Fibroblast of skin of right quadriceps (primary cell): ENCODE data around the gene LAMA3.

Experiments
- DNase-seq: peaks from one replicate; pipeline ENCODE4 v3.0.0-alpha.2; 2013

Gene LAMA3, protein sequence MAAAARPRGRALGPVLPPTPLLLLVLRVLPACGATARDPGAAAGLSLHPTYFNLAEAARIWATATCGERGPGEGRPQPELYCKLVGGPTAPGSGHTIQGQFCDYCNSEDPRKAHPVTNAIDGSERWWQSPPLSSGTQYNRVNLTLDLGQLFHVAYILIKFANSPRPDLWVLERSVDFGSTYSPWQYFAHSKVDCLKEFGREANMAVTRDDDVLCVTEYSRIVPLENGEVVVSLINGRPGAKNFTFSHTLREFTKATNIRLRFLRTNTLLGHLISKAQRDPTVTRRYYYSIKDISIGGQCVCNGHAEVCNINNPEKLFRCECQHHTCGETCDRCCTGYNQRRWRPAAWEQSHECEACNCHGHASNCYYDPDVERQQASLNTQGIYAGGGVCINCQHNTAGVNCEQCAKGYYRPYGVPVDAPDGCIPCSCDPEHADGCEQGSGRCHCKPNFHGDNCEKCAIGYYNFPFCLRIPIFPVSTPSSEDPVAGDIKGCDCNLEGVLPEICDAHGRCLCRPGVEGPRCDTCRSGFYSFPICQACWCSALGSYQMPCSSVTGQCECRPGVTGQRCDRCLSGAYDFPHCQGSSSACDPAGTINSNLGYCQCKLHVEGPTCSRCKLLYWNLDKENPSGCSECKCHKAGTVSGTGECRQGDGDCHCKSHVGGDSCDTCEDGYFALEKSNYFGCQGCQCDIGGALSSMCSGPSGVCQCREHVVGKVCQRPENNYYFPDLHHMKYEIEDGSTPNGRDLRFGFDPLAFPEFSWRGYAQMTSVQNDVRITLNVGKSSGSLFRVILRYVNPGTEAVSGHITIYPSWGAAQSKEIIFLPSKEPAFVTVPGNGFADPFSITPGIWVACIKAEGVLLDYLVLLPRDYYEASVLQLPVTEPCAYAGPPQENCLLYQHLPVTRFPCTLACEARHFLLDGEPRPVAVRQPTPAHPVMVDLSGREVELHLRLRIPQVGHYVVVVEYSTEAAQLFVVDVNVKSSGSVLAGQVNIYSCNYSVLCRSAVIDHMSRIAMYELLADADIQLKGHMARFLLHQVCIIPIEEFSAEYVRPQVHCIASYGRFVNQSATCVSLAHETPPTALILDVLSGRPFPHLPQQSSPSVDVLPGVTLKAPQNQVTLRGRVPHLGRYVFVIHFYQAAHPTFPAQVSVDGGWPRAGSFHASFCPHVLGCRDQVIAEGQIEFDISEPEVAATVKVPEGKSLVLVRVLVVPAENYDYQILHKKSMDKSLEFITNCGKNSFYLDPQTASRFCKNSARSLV (N-terminal part only)

DNA sequence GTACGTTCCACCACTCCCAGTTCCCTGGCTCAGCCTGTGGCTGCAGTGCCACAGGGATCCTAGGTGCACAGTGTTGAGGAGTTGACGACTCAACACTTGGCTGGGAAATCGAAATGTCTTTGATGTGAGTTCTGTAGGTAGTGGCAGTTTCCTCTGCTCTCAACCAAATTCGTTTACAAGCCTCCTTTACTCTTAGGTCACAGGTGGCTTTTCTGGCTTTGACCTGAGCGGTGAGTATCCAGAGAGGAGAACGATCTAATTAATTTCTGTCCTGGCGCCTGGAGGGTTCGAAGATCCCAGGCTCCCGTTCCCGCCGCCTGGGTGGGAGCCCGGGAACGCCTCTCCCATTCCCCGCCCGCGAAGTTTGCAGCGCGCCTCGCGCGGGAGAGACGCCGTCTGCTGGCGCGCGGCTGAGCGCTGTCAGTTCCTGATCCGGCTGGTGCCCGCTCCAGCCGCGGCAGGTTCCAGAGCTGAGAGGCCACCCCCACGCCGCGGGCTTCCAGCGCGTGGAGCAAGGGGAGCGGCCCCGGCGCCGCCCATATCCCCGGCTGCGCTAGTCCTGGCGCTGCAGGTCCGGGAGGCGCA is at the start of gene LAMA3:
LAMA3 (plus strand) TSS at position 423 of the 585 bp plus-strand sequence. CDS start 231 bp downstream, outside the sequence.
- no peak for DNase-seq

DNA sequence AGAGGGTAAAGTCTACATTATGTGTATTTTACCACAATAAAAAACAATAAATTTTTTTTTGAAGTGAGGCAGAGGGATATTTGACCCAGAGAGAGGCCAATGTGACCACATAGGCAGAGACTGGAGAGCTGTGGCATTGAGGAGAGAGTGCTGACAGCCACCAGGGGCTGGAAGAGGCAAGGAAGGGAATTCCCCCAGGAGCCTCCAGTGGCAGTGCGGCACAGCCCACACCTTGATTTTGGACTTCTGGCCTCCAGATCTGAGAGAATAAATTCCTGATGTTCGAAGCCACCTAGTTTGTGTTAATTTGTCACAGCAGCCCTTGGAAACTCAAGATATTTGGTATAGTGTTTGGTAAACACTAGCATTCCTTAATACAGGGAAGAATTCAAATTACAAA is 49.2 kb upstream of the LAMA3 start:
- DNase-seq, result no peak

DNA sequence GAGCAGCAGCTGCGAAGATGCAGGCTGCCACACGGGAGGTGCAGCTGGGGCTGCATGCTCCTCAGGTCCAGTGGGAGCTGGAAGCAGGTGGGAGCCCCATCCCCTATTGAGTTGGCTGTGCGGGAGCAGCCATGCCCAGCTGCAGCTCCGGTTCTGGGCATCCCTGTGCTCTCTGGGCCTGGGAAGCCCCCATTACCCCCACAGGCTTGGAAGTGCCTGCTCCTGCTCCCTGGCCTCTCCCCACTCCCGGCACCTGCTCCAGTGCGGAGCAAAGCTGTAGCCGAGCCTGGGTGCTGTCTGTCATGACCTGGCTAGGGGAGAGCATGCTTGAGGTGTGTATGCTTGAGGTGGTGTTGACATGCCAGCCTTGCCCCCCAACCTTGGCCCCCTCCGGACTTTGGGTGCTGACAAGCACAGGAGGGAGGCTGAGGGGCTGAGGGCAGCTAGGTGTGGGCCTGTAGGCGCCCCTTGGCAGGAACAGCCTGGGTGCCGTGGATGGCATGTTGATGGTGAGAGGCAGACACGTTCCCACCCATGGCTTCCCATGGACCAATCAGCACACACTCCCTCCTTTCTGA is 48.0 kb upstream of the LAMA3 start:
- DNase-seq, result no peak

DNA sequence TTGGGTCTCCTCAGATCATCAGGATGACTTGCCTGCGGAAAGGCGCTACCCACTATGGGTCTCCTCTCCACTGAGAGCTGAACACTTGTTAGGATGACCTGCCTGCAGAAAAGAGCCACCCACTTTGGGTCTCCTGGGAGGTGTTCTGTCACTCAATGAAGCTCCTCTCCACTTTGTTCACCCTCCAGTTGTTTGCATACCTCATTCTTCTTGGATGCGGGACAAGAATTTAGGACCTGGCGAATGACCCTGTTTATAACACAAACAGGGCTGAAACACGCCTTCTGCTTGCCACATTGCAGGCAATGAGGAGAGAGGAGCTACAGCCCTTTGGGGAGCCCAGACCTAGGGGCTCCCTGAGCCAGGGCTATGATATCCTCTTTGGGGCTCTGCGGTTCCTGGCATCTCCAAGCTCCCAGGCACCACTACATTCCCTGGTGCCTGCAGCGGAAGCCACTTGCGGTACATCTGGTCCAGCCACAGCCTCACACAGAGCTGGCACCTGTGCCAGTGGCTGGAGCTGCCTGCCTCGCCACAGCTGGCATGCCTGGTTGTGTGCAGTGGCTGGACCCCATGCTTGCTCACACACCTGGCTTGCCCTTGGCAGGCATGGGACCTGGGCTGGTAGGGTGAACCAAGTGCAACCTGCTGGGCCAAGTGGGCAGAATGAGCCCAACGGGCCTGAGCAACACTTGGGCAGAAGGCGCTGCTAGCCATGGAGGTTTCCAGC is 47.2 kb upstream of the LAMA3 start:
- DNase-seq, result no peak

DNA sequence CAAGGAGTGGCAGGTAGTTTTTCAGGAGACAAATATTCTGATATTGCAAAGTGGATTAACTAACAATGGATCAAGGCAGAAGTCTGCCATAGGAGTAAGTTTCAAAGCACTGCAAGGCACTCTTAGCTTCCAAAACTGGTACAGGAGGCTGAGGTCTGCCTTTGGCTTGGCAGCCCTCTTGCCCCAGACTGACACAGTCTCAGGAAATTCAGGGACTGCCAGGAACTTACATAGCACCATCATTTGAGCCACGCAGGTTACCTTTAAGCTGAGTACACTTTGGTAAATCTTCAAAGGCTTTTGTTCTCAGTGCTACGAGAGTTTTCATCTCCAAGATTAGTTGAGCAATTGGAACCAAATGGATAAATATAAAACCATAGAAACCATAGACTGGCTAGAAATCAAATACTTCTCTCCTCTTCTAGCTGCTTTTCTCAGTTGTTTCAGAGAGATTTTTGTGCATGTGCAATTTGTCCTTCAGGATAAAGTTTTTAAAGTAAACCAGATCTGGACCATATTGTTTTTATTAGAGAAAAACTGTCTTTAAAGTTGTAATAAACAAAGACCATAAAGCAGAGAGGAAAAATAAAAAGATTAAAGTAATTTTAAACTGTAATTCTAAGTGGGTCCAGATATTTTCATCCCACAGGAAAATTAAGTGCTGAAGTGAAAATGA is 45.3 kb upstream of the LAMA3 start:
- no peak for DNase-seq

DNA sequence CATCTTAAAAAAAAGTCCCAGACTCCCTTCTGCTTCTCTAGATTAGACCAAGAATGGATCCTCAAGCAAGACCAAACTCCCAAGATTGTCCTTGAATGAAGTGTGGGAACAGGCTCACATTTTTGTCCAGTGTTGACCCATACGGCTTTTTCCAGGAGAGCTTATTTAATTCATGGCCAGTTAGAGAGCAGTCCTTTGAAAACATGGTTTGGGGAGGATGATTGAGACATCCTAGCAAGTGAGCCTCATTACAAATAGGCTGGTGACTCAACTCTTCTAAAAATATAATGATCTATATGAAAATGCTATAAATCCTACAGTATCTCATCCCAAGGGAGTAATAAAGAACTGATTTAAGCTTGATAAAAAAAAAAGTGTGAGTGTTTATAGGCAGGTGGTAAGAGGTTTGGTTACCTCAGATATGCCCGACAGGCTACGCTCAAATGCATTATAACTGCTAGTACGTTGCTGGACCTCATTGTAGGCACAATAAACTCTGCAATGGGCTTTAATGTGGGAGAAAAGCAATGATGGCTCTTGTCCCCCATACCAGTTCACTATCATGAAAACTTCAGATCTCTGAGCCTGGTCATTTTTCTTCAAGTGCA is 43.6 kb upstream of the LAMA3 start:
- DNase-seq, result peak; percentile 31

DNA sequence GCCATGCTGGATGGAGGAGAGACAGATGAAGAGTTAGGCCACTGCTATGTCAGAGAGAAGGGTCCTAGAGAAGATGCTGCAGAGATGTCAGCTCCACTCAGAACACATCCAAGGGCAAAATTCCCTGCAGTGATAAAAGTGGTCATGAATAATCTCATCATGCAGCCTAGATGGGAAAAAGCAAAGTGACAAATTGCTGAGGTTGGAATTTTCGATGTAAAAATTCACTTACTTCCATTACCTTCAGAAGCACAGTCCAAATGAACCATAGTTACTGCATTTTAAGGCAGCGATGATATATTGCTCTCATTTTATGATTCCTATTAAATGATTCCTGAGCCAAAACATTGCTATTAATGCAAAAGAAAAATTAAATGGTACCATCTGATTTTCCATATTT is 43.0 kb upstream of the LAMA3 start:
- DNase-seq, result no peak

DNA sequence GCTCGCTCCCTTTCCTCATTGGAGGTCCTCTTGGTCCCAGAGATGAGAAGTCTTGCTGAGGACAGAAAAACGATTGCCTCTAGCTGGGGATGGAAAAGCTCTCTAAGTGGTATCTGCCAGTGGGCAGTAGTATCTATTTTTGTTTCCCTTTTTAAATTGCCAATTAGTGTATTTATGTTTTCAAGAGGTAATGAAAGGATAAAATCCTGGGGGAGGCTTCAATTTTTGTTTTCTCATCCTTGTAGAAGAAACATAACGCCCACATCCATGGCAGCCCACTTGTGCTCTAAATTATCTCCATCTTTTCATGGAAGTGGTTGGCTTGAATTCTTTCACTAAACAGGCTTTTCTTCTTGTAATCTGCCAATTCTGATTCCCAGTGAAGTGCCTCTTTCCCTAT is 40.8 kb upstream of the LAMA3 start:
- no peak for DNase-seq

DNA sequence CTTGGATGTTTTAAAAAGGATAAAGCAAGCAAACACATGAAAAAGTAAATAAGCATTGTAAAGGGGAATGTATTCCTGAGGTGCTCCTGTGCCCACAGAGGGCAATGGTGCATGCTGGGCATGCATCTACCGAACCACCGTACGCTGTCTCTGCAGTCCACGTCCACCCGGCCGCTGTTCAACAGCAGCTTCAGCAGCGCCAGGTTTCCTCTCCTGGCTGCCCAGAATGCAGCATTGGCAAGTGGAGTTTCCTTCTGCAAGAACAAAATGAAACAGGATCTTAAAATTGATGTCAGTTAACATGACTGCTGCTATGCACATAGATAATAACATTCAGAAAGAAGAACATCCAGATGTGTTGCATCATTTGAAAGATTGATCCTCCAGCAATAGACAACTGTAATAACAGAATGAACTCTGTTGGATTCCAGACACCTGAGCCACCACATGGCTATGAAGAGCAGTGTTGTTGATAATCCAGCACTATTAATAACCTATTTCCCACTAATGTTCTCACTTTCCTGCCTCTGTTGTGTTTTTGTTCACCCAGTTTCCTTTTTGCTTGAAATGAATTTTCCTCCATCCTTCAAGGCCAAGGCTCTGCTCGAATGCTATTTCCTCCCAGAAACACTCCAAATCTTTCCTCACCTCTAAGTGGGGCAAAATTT is 40.2 kb upstream of the LAMA3 start:
- no peak for DNase-seq

DNA sequence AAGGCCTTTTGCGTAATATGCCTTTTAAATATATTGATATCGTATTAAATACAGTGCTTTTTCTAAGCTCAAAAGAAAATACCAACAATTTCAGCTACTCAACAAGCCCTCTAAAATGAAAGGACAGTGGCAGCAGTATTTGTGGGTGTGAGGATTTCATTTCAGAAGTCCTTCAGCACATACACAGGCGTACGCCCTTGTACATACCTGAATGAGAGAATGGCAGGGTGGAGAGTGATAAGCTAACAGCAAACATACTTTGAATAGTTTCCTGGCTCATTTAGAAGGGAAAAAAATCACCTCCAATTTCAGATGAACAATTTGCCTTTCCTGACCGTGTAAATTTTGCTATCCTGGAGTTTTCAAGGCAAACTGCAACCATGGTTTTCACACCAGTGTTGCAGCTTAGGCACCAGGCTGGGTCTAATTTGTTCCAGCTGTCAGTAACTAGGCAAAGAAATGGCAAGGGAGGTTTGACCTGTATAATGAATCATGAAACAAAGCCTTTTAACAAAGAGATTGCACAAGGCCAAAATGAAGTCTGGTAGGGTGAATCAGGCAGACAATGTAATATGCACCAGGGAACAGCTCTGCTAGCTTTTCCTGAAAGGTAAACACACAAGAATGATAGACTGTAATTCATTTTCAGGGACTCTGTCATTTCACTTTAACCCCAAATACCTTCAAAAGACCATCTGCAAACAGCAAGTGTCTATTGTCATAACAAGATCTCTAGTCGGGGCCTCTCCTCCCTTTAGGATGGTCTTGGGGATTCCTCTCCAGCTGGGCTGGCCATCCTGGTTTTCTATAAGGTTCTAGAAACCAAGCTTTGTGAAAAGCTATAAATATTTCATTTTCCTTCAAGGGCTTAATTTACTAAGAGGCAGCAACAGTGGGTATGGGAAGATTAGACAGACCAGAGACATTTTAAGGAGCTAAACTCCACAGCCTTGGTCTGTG is 38.0 kb upstream of the LAMA3 start:
- peak; percentile 90 for DNase-seq

DNA sequence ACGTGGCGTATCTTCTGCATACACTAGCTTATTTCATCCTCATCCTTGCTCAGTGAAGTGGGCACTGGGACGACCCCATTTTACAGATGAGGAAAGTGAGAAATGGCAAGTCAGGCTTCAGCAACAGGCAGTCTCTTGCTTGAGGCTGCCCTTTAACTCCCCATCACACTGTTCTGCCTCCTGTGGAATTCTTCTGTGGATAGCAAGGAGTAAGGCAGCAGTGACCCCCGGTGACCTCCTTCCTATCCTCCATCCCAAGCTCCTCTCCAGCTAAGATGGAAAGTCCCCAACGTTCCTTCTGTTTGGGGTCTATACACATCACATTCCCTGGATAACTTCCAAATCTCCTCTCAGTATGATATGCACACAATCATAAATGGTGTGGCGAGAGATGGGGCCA is 37.0 kb upstream of the LAMA3 start:
- no peak for DNase-seq

DNA sequence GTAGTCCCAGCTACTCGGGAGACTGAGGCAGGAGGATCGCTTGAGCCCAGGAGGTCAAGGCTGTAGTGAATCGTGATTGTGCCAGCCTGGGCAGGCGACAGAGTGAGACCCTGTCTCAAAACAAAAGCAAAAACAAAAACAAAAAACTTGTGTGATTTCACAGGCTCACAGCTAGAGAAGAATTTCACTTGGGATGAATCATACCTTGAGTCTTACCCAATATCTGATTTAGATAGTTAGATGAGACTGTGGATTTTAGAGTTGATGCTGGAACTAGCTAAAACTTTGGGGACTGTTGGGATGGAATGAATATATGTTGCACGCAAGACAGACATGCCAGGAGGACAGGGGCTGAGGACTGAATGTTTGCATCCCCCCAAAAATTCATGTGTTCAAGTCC is 31.0 kb upstream of the LAMA3 start:
- DNase-seq, result no peak

DNA sequence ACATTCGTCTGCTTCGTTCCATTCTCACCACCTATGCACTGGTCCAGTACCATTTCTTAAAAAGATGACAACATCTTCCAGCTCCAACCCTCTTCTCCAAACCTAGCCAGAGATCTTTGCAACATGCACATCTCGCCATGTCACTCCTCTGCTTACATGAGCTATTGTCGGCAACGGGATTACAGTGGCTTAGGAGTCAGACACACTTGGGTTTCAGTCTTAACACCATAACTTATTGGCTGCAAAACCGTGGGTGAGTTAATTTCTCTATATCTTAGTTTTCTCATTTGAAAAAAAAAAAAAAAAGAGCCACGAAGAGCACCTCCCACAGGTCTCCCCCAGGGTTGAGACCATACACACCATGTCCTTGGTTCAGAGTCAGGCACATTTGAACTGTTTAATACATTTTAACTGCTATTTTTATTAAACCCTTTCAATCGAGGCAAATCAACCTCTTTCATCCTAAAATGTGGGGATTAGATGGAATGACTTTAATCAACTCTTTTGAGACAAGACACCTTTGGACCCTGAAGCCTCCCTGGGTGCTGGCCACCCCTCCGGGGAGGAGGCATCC is 27.4 kb upstream of the LAMA3 start:
- DNase-seq, result no peak

DNA sequence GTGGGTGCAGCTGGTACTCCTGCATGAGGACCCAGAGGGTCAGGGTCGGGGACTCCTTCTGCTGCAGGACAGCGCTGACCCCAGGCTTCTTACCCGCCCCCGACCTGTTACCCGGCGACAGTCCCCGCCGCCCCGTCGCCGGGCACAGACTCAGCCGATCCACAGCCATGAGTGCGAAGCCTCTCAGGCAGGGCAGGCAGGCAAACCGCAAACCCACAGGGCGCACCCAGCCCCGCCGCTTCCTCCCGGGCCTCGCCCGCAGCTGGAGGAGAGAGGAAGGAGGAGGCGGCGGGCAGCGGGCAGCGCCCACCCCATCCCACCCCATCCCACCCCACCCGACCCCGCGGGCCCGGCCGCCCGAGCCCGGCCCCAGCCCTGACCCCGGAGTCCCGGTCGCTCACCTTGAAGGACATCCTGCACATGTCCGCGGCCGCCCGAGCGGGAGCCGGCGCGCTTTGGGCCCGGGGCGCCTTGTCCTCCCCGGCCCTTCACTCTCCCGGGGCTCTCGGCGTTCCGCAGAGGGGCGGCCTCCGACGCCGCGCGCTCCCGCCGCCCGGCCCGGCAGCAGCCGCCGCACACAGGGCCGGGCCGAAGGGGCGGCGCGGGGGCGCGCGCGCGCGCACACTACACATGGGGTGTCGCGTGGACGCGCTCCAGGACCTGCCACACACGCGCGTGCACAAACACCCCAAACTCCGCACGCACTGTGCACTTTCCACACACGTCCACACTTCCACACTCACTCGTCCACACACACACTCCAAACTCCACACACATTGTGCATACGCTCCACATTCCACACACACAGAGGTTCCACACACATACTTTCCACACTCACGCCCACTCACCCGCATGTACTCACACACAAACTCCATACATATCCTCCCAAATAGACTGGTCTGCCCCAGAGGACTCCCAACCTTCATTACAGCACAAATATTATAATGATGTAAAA is 26.7 kb upstream of the LAMA3 start, which contains the start of gene ANKRD29:
ANKRD29 (minus strand) TSS at position 603 of the 955 bp plus-strand sequence; CDS start at position 422, 181 bp downstream.
- DNase-seq, result peak; percentile 30

DNA sequence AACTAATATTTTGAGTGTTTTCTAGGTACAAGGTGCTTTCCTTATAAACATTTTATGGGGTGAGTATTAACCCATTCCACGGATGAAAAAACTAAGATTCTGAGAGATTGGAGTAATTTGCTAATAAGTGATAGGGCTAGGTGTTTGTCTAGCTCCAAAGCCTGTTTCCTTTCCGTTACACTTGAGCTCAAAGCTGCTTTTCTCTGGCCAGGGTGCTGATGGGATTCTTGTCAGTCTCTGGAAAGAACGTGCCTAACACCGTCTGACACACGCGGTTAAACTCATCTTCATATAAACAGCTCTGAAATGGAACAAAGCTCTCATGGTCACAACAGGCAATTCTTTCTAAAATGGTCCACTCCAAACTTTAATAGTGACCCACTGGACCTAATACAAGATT is 24.6 kb upstream of the LAMA3 start:
- DNase-seq, result no peak

DNA sequence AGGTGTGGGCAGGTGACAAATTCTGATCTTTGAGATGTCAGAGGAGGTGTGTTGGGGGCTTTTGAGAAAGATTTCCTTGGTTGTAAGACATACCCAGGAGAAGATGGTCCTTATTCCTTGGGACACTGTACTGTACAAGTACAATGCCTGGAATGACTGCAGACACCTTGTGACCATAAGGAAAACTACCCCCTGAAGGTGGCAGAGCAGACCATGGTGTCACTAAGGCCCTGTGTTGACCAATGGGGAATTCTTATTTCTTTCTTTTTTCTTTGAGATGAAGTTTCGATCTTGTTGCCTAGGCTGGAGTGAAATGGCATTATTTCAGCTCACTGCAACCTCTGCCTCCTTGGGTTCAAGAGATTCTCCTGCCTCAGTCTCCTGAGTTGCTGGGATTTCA is 22.1 kb upstream of the LAMA3 start:
- no peak for DNase-seq

DNA sequence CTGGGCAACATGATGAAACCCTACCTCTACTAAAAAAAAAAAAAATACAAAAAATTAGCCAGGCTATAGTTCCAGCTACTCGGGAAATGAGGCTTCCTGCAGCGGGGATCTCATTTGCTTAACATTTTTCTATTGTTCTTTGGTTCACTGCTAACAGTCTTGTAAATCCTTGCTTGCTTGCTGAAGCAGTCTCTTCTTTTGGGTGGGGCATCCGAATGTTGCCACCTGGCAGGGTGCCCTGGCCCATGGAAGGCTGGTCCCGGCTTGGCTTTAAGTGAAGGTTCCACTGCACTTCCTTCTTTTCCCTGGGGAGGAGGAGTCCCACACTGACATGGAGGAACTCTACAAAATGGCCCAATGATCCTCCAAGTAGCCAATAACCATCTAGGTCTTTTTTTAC is 20.5 kb upstream of the LAMA3 start:
- DNase-seq, result no peak
